Astrocyte of the spinal cord (primary cell): ENCODE data around the gene CREM.

Source experiments
- DNase-seq: peaks from one replicate; pipeline ENCODE4 v3.0.0; 2011; ENCODE audit warnings: low read depth, low spot score
- H3K4me3 ChIP-seq: 2 replicates; pipeline ENCODE4 v1.5.1; 2011; ENCODE audit warnings: low read depth, mild to moderate bottlenecking, low read length, moderate library complexity
- in situ Hi-C: cut with HindIII; loops from 2 replicates; pipeline ENCODE4 v1.10.0; 2017; ENCODE audit warnings: low sequenced_read_pairs
- TF ChIP-seq, protein P1 (sequence below): IDR thresholded peaks from 2 replicates; pipeline ENCODE4 v1.5.1; 2012; ENCODE audit warnings: low read depth, mild to moderate bottlenecking, low read length, inconsistent platforms

CREM gene

DNA sequence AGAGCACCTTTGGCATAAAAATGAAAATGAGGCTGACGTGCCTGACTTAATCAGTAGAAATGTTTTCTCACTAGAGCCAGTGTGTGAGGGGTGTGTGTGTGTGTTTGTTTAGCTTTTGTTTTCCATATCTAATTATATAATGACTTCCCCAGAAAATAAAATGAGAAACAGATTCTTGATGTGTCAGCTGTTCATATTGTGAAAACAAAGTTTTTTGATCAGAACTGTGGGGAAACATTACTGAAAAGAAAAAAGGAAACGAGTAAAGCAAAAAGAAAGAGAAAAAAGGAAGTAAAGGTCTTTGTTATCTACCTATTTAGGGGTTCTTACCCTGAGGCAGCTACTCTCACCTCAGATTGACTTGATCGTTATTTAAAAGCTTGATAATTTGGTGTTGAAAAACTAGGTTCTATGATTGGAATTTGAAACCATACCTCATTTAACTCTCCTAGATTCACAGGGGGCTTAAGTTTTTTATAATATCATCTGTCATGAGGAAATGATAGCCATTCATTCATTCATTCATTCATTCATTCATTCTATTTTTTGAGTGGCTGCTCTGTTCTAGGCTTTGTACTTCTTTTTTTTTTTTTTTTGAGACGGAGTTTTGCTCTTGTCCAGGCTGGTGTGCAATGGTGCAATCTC, 58.0 kb downstream of the CREM start:
- TF ChIP-seq, protein P1, sequence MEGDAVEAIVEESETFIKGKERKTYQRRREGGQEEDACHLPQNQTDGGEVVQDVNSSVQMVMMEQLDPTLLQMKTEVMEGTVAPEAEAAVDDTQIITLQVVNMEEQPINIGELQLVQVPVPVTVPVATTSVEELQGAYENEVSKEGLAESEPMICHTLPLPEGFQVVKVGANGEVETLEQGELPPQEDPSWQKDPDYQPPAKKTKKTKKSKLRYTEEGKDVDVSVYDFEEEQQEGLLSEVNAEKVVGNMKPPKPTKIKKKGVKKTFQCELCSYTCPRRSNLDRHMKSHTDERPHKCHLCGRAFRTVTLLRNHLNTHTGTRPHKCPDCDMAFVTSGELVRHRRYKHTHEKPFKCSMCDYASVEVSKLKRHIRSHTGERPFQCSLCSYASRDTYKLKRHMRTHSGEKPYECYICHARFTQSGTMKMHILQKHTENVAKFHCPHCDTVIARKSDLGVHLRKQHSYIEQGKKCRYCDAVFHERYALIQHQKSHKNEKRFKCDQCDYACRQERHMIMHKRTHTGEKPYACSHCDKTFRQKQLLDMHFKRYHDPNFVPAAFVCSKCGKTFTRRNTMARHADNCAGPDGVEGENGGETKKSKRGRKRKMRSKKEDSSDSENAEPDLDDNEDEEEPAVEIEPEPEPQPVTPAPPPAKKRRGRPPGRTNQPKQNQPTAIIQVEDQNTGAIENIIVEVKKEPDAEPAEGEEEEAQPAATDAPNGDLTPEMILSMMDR: no peak
- H3K4me3 ChIP-seq: no peak overlapping the region
- no peak for DNase-seq
- in situ Hi-C loops: no loop called here

DNA sequence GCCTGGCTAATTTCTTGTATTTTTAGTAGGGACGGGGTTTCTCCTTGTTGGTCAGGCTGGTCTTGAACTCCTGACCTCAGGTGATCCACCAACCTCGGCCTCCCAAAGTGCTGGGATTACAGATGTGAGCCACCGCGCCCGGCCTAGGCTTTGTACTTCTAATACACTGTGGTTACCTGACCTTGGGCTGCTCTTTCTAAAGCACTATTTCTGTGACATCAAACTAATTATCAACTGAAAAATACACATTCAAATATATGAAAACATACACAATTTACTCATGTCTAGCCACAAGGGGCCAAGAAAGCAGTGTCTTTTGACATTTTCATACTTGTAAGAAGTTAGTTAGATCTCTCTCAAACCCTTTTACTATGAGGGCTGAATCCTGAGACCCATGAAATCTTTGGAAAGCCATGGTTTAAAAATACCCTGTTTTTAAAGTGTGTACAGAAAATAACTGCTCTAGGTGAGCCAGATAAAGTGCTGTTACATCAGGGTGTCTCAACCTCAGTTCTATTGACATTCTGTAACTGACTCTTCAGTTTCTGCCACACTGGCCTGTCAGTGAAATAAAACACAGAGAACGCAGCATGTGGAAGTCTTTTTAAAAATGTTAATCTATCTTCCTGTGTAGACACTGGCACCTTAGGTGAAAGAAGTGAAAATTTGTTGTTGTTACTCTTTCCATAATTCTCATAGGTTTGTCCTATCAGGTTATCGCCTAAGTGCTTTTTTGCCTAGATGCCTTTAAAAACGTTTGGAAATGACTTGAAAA, 58.8 kb downstream of the CREM start:
- TF ChIP-seq, protein P1: no peak
- in situ Hi-C loops: no loop called here
- no peak overlapping the region for H3K4me3 ChIP-seq
- DNase-seq: no peak

DNA sequence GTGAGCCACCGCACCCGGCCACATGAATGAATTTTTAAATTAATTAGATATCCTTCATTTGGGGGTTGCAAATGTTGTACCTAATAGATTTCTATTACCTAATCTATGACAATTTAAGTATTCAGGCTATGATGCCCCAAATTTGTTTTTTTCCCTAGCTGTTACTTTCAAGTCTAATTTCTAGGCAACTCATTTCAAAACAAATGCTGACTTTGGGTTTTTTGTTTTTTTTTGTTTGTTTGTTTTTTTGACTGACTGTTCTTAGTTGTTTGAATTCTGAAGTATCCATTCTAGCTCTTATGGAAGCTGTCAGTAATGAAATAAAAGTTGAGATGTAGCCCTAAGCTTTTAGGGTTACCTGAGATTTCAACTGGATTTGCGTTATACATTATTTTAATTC, 62.3 kb downstream of the CREM start:
- TF ChIP-seq, protein P1: no peak

DNA sequence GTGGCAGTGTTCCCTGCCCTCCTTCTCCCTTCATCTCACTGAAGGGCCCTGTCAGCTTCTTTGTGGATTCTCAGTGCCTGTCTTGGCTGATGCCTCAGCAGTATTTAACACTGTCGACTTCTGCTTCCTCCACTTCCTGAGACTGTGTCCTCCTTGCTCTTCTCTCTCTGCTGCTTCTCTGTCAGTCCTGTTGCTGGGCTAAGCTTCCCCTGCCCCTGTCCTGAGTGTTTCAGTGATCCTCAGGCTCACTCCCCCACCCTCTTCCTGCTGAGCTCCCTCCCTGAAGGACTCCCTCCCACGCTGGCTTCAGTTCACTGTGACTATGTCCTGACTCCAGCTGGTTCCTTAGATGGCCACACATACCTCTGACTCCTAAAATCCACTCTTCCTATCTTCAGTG, 64.9 kb downstream of the CREM start:
- DNase-seq: no peak
- in situ Hi-C loops: no loop called here
- TF ChIP-seq, protein P1: no peak
- H3K4me3 ChIP-seq: no peak overlapping the region

More for the DNA sequence above, 62.3 kb downstream of the CREM start:
- in situ Hi-C loops: no loop called here
- no peak for DNase-seq
- H3K4me3 ChIP-seq: no peak overlapping the region

DNA sequence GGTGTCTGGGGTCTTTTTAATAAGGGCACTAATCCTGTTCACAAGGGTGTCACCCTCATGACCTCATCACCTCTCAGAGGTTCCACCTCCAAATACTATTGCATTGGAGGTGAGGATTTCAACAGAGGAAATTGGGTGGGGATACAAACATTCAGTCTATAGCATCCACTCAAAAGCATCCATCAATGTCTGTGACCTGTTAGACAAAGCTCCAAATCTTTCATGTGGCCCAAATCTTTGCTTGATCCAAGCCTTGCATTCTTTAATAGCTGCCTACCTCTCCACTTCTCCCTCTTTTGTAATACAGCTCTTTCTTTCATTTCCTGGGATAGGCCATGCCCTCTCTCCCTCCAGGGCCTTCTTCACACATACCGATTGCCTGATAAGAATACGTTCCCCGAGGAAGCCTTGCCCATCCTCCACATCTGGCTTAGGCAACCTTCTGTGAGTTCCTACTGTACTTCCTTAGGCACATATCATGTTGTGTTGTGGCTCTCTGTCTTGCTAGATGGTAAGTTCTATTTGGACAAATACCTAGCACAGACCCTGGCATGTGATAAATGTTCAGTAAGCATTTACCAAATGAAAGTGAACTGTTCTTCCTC, 66.1 kb downstream of the CREM start:
- in situ Hi-C loops: no loop called here
- no peak overlapping the region for H3K4me3 ChIP-seq
- TF ChIP-seq, protein P1: no peak
- no peak for DNase-seq

DNA sequence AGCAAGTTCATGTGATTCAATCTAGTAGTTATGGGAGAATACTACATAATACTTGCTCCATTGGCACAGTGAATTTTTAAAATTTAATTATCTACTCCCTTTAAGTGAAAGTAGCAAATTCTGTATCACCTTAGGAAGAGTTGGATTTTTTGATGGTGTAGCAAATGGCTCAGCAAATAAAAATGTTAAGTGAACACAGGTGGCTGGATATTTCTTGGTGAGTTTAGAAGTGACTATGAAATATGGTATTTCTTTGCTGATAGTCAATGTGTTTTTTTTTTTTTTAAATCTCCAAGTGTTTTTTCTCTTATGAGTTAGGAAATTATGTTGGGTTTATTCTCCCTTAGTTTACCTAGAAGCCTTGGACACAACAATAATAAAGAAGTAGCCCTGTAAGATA, 67.8 kb downstream of the CREM start:
- TF ChIP-seq, protein P1: no peak

More for the DNA sequence above, 67.8 kb downstream of the CREM start:
- no peak for DNase-seq
- no peak overlapping the region for H3K4me3 ChIP-seq
- in situ Hi-C loops: no loop called here
